Tongue (tissue), 2 donors: ENCODE measurements around the gene HECTD4. TPM values are rescaled to one million over a fixed set of nuclear protein-coding genes. Genes with fewer than 3 reads are reported as not detected.
A peak's percentile ranks its signal among the peaks of the same experiment; 100 is the strongest.

Experiments
- DNase-seq: peaks from one replicate; pipeline ENCODE4 v3.0.0-alpha.2; 2015
- total RNA-seq: library from RNA; depleted of rRNA; stranded (reverse); fragments of >200 nt; gene quantifications from one replicate; pipeline ENCODE4 v1.2.3, GENCODE V29; 2014

HECTD4 gene
- total RNA-seq, 1 donor from 2014 or later: 63.0 TPM

GRCh38 chr12:112319395-112319794, 62.8 kb downstream of the HECTD4 start:
- no peak for DNase-seq

GRCh38 chr12:112317481-112317880, 64.8 kb downstream of the HECTD4 start:
- no peak for DNase-seq

- DNase-seq: no peak
Measured at GRCh38 chr12:112314981-112315380, 67.2 kb downstream of the HECTD4 start.

GRCh38 chr12:112309797-112310196, 72.4 kb downstream of the HECTD4 start:
- no peak for DNase-seq

- DNase-seq: no peak
Measured at GRCh38 chr12:112308652-112309051, 73.6 kb downstream of the HECTD4 start.

- no peak for DNase-seq
Measured at GRCh38 chr12:112308161-112308560, 74.1 kb downstream of the HECTD4 start.

GRCh38 chr12:112307317-112308011, 74.8 kb downstream of the HECTD4 start:
- DNase-seq: no peak

GRCh38 chr12:112305951-112306350, 76.3 kb downstream of the HECTD4 start:
- no peak for DNase-seq

GRCh38 chr12:112304436-112304835, 77.8 kb downstream of the HECTD4 start:
- DNase-seq: peak; percentile 45

GRCh38 chr12:112303799-112304198, 78.4 kb downstream of the HECTD4 start:
- DNase-seq: no peak

GRCh38 chr12:112303004-112303403, 79.2 kb downstream of the HECTD4 start:
- no peak for DNase-seq

- no peak for DNase-seq
Measured at GRCh38 chr12:112299704-112300103, 82.5 kb downstream of the HECTD4 start.

GRCh38 chr12:112297188-112297587, 85.0 kb downstream of the HECTD4 start:
- DNase-seq: no peak

GRCh38 chr12:112296183-112296582, 86.0 kb downstream of the HECTD4 start:
- no peak for DNase-seq

GRCh38 chr12:112294793-112295192, 87.4 kb downstream of the HECTD4 start:
- no peak for DNase-seq

- no peak for DNase-seq
Measured at GRCh38 chr12:112288638-112289037, 93.6 kb downstream of the HECTD4 start.

GRCh38 chr12:112285600-112286401, 96.4 kb downstream of the HECTD4 start:
- DNase-seq: no peak

GRCh38 chr12:112283546-112283945, 98.7 kb downstream of the HECTD4 start:
- DNase-seq: peak; percentile 71

GRCh38 chr12:112282920-112283319, 99.3 kb downstream of the HECTD4 start:
- DNase-seq: peak; percentile 44

GRCh38 chr12:112275836-112276235, 106.4 kb downstream of the HECTD4 start:
- no peak for DNase-seq

- DNase-seq: no peak
Measured at GRCh38 chr12:112275207-112275606, 107.0 kb downstream of the HECTD4 start.

GRCh38 chr12:112270673-112271072, 111.6 kb downstream of the HECTD4 start:
- DNase-seq: peak; percentile 3

GRCh38 chr12:112266473-112266872, 115.8 kb downstream of the HECTD4 start:
- no peak for DNase-seq

- DNase-seq: peak; percentile 14
Measured at GRCh38 chr12:112261559-112261958, 120.7 kb downstream of the HECTD4 start.
